PC-9 (cell line): ENCODE results near the gene LEFTY1.

Experiments used
- EZH2 ChIP-seq: fragments of 200-600 bp; sonication (generic); IDR thresholded peaks from 2 replicates; pipeline ENCODE4 v1.8.0; 2017; ENCODE audit warnings: antibody characterized with exemption, low read depth
- TF ChIP-seq, protein P1 (sequence below): fragments of 200-600 bp; sonication (generic); conservative IDR thresholded peaks from 2 replicates; pipeline ENCODE4 v1.6.1; 2017; ENCODE audit warnings: mixed run types, antibody characterized with exemption, mild to moderate bottlenecking, moderate library complexity

DNA sequence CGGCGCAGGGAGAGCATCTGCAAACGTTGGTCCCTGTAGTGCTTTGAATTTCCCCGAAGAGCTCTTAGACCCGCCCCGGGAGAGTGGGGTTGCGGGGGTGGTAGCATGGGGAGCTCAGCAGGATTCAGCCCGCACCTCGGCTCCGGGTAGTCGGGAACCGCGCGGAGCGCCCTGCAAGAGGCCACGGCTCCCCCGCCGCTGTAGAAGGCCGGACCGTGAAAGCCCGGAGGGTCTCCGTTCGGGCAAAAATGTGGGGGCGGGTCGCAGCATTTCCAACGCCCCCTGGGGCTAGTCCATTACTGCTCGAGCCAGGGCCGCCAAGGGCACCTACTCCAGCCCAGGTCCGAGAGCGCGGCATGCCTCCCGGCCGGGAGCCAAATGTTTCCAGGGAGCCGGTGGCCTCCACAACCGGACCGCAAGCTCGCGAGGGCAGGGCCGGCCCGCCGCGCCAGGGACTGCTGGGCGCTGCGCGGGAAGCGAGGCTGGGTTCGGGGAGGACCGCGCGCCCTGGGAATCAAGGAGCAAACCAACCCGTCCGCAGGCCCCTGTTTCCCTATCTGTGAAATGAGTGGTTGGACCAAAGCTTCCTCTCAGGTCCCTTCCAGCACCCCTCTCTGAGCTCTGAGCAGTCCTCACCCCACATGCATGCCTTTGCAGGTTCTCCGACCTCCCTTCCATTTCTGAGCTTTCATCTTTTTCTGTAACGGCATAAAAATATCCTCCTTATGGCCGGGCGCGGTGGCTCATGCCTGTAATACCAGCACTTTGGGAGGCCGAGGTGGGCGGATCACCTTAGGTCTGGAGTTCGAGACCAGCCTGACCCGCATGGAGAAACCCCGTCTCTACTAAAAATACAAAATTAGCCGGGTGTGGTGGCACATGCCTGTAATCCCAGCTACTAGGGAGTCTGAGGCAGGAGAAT, 6.0 kb downstream of the LEFTY1 start:
- TF ChIP-seq, protein P1, sequence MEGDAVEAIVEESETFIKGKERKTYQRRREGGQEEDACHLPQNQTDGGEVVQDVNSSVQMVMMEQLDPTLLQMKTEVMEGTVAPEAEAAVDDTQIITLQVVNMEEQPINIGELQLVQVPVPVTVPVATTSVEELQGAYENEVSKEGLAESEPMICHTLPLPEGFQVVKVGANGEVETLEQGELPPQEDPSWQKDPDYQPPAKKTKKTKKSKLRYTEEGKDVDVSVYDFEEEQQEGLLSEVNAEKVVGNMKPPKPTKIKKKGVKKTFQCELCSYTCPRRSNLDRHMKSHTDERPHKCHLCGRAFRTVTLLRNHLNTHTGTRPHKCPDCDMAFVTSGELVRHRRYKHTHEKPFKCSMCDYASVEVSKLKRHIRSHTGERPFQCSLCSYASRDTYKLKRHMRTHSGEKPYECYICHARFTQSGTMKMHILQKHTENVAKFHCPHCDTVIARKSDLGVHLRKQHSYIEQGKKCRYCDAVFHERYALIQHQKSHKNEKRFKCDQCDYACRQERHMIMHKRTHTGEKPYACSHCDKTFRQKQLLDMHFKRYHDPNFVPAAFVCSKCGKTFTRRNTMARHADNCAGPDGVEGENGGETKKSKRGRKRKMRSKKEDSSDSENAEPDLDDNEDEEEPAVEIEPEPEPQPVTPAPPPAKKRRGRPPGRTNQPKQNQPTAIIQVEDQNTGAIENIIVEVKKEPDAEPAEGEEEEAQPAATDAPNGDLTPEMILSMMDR: no peak; the same call in 1 of the 2 replicates
- TF ChIP-seq EZH2: no peak
